Smooth muscle cell (in vitro differentiated cells): Measurements from ENCODE around the gene CABP2. TPM values are rescaled to one million over a fixed set of nuclear protein-coding genes. Genes with fewer than 3 reads are reported as not detected.

Source experiments
- DNase-seq: peaks from one replicate; lab custom pipeline; 2025; ENCODE audit not compliant: unreplicated experiment; lab: John Stamatoyannopoulos, UW
- H2AFZ ChIP-seq: fragments of 200-600 bp; sonication (generic); 2 replicates; pipeline ENCODE4 v1.6.0; 2016; ENCODE audit warnings: antibody characterized with exemption, low read depth, mild to moderate bottlenecking
- H3F3A ChIP-seq: fragments of 200-600 bp; sonication (generic); 2 replicates; pipeline ENCODE4 v1.6.0; 2017; ENCODE audit warnings: antibody characterized with exemption, low read depth
- H3K27ac ChIP-seq: fragments of 200-600 bp; sonication (generic); 2 replicates; pipeline ENCODE4 v1.5.1; 2016; ENCODE audit warnings: low read depth, mild to moderate bottlenecking
- H3K27me3 ChIP-seq: fragments of 200-600 bp; sonication (generic); 2 replicates; pipeline ENCODE4 v1.6.1; 2016; ENCODE audit warnings: low read depth, mild to moderate bottlenecking
- H3K36me3 ChIP-seq: fragments of 200-600 bp; sonication (generic); 2 replicates; pipeline ENCODE4 v1.5.1; 2016; ENCODE audit warnings: low read depth
- H3K4me1 ChIP-seq: fragments of 200-600 bp; sonication (generic); 2 replicates; pipeline ENCODE4 v1.5.1; 2016; ENCODE audit warnings: low read depth
- H3K4me2 ChIP-seq: fragments of 200-600 bp; sonication (generic); 2 replicates; pipeline ENCODE4 v1.6.0; 2016; ENCODE audit warnings: mild to moderate bottlenecking
- H3K4me3 ChIP-seq: fragments of 200-600 bp; sonication (generic); 2 replicates; pipeline ENCODE4 v1.5.1; 2016; ENCODE audit warnings: mild to moderate bottlenecking
- H3K79me2 ChIP-seq: fragments of 200-600 bp; sonication (generic); 2 replicates; pipeline ENCODE4 v1.6.0; 2016; ENCODE audit warnings: low read depth, mild to moderate bottlenecking
- H3K9ac ChIP-seq: fragments of 200-600 bp; sonication (generic); 2 replicates; pipeline ENCODE4 v1.6.0; 2016; ENCODE audit warnings: low read depth
- H3K9me3 ChIP-seq: fragments of 200-600 bp; sonication (generic); replicated peaks from 2 replicates; pipeline ENCODE4 v1.5.1; 2016; ENCODE audit warnings: low read depth
- H4K20me1 ChIP-seq: fragments of 200-600 bp; sonication (generic); 2 replicates; pipeline ENCODE4 v1.6.0; 2016; ENCODE audit warnings: low read depth
- CTCF ChIP-seq: fragments of 200-600 bp; sonication (generic); IDR thresholded peaks from 2 replicates; pipeline ENCODE4 v1.5.1; 2017; ENCODE audit warnings: borderline replicate concordance, mild to moderate bottlenecking, antibody characterized with exemption; ENCODE audit not compliant: insufficient read depth, poor library complexity, severe bottlenecking
- WGBS: methylation state at CpG from one replicate; pipeline ENCODE4 v1.1.7; 2016; ENCODE audit warnings: low lambda C conversion rate; 5-methylcytosine and 5-hydroxymethylcytosine counted together
- polyA plus RNA-seq: library from polyadenylated mRNA; unstranded; fragments of >200 nt; fragmentation: Nextera tagmentation; extraction: Ambion mirVana; gene quantifications from 2 replicates; pipeline ENCODE4 v1.2.1, GENCODE V29; 2016
- total RNA-seq: library from RNA; depleted of rRNA; stranded (reverse); fragments of >200 nt; gene quantifications from 2 replicates; pipeline ENCODE4 v1.2.3, GENCODE V29; 2014

Gene CABP2
- total and polyA plus RNA-seq, 2 experiments from 2014 or later = not detected

- no peaks in the 10 kb centered on the region for H3K36me3 ChIP-seq
- no peaks in the 10 kb centered on the region for H3K79me2 ChIP-seq
- H3K9ac ChIP-seq = no peak overlapping the region
- H3K9me3 ChIP-seq = no peaks in the 10 kb centered on the region
- WGBS = 94% methylated on average over 4 of the region's 4 CpGs
- no peaks in the 10 kb centered on the region for H4K20me1 ChIP-seq
- no peak overlapping the region for H2AFZ ChIP-seq
- H3K4me1 ChIP-seq = no peaks in the 10 kb centered on the region
- no peaks in the 10 kb centered on the region for H3F3A ChIP-seq
- DNase-seq = no peak
- no peak for TF ChIP-seq CTCF
- H3K4me2 ChIP-seq = no peak overlapping the region
- H3K27me3 ChIP-seq = no peaks in the 10 kb centered on the region
- H3K27ac ChIP-seq = no peak overlapping the region
- no peak overlapping the region for H3K4me3 ChIP-seq
Measured at GRCh38 chr11:67528376-67528775, 5.1 kb upstream of the CABP2 start.

GRCh38 chr11:67525275-67525976 lies 2.2 kb upstream of the CABP2 start:
- Histone ChIP-seq H3K9me3 (no peaks in the 10 kb centered on the region), H3K4me3 (no peak overlapping the region), H3K79me2 (no peaks in the 10 kb centered on the region), H3K9ac (no peak overlapping the region), H3F3A (no peaks in the 10 kb centered on the region), H3K36me3 (no peaks in the 10 kb centered on the region), H3K4me2 (no peak overlapping the region), H3K4me1 (no peaks in the 10 kb centered on the region), H3K27ac (no peak overlapping the region), H2AFZ (no peak overlapping the region), H4K20me1 (no peaks in the 10 kb centered on the region), H3K27me3 (no peaks in the 10 kb centered on the region)
- no peak for DNase-seq
- TF ChIP-seq CTCF = no peak
- WGBS = 90% methylated on average over 4 of the region's 5 CpGs

- H3K9me3 ChIP-seq = no peaks in the 10 kb centered on the region
- H3K4me2 ChIP-seq = no peak overlapping the region
- no peak for DNase-seq
- no peaks in the 10 kb centered on the region for H3K27me3 ChIP-seq
- H3K4me3 ChIP-seq = no peak overlapping the region
- H3F3A ChIP-seq = no peaks in the 10 kb centered on the region
- no peaks in the 10 kb centered on the region for H3K4me1 ChIP-seq
- H3K9ac ChIP-seq = no peak overlapping the region
- H4K20me1 ChIP-seq = no peaks in the 10 kb centered on the region
- 93% methylated on average over 9 of the region's 9 CpGs for WGBS
- H3K27ac ChIP-seq = no peak overlapping the region
- no peak for TF ChIP-seq CTCF
- H3K79me2 ChIP-seq = no peaks in the 10 kb centered on the region
- no peak overlapping the region for H2AFZ ChIP-seq
- no peaks in the 10 kb centered on the region for H3K36me3 ChIP-seq
Measured at GRCh38 chr11:67524480-67524808, 1.2 kb upstream of the CABP2 start.
